Gastroesophageal sphincter (tissue), 3 donors: ENCODE results near the gene TMEM208.

Source experiments
- CTCF ChIP-seq, 4 experiments: fragments of 200-600 bp in 2 of 4; fragments of 450-650 bp in 2 of 4; sonication (generic) in 1 of 4; IDR thresholded peaks; one replicate each; pipeline ENCODE4 v1.5.1; 2017 to 2019; ENCODE audit warnings: antibody characterized with exemption in 4 of 4, mild to moderate bottlenecking in 2 of 4, moderate library complexity in 2 of 4
- EP300 ChIP-seq: sonication (generic); formaldehyde crosslinking; IDR thresholded peaks from one replicate; pipeline ENCODE4 v1.6.1; 2017; ENCODE audit warnings: antibody characterized with exemption, mild to moderate bottlenecking

- no peak for TF ChIP-seq CTCF (IDR thresholded peaks at IDR 0.05)
- no peak for TF ChIP-seq EP300
Measured at GRCh38 chr16:67202426-67202825, 24.5 kb upstream of the TMEM208 start.
